HAP-1 (cell line): ENCODE results near the gene CARMIL3.

Experiments used
- DNase-seq, 2 experiments: peaks; one replicate each; pipeline ENCODE4 v3.0.0-alpha.2; 2016 to 2020; ENCODE audit warnings: low spot score in 2 of 2
- H3K27me3 ChIP-seq: fragments of 250-450 bp; sonication (Bioruptor Pico); 2 replicates; pipeline ENCODE4 v1.5.1; 2020; ENCODE audit warnings: low read depth, mild to moderate bottlenecking, moderate library complexity
- H3K36me3 ChIP-seq: fragments of 250-450 bp; sonication (Bioruptor Pico); replicated peaks from 2 replicates; pipeline ENCODE4 v1.5.1; 2020; ENCODE audit warnings: mild to moderate bottlenecking
- H3K4me1 ChIP-seq: fragments of 250-450 bp; sonication (Bioruptor Pico); 2 replicates; pipeline ENCODE4 v1.5.1; 2020; ENCODE audit warnings: mild to moderate bottlenecking
- H3K4me3 ChIP-seq: fragments of 250-450 bp; sonication (Bioruptor Pico); 2 replicates; pipeline ENCODE4 v1.5.1; 2020; ENCODE audit warnings: mild to moderate bottlenecking, moderate library complexity
- H3K9me3 ChIP-seq: fragments of 250-450 bp; sonication (Bioruptor Pico); 2 replicates; pipeline ENCODE4 v1.5.1; 2020; ENCODE audit warnings: mild to moderate bottlenecking, moderate library complexity
- in situ Hi-C: fragments of 300-500 bp; cut with MboI; formaldehyde crosslinking; loops from 3 replicates; pipeline ENCODE4 v1.14.3; 2020; ENCODE audit warnings: low sequenced_read_pairs, inconsistent platforms, mixed read lengths

Gene CARMIL3

GRCh38 chr14:24053548-24054323, 1.9 kb downstream of the CARMIL3 start:
- Histone ChIP-seq H3K4me3 (no peak overlapping the region), H3K4me1 (no peaks in the 10 kb centered on the region; the same call in 1 of the 2 replicates), H3K9me3 (no peaks in the 10 kb centered on the region), H3K27me3 (no peaks in the 10 kb centered on the region), H3K36me3 (no peaks in the 10 kb centered on the region)
- no peak for DNase-seq
- in situ Hi-C loops = no loop called here

- Histone ChIP-seq H3K4me1 (no peaks in the 10 kb centered on the region; the same call in 1 of the 2 replicates), H3K27me3 (no peaks in the 10 kb centered on the region), H3K9me3 (no peaks in the 10 kb centered on the region), H3K4me3 (no peak overlapping the region), H3K36me3 (no peaks in the 10 kb centered on the region)
- in situ Hi-C loops = no loop called here
- DNase-seq = no peak
Measured at GRCh38 chr14:24054324-24054641, 2.5 kb downstream of the CARMIL3 start.

- H3K27me3 ChIP-seq = no peaks in the 10 kb centered on the region
- no peaks in the 10 kb centered on the region for H3K9me3 ChIP-seq
- no peak overlapping the region for H3K4me3 ChIP-seq
- no peaks in the 10 kb centered on the region for H3K36me3 ChIP-seq
- H3K4me1 ChIP-seq = no peaks in the 10 kb centered on the region; the same call in 1 of the 2 replicates
- no peak for DNase-seq
- in situ Hi-C loops = no loop called here
Measured at GRCh38 chr14:24054646-24055045, 2.8 kb downstream of the CARMIL3 start.

- Histone ChIP-seq H3K4me1 (no peaks in the 10 kb centered on the region; the same call in 1 of the 2 replicates), H3K4me3 (no peak overlapping the region), H3K27me3 (no peaks in the 10 kb centered on the region), H3K36me3 (no peaks in the 10 kb centered on the region), H3K9me3 (no peaks in the 10 kb centered on the region)
- in situ Hi-C loops = no loop called here
- no peak for DNase-seq
Measured at GRCh38 chr14:24055971-24056799, 4.4 kb downstream of the CARMIL3 start.

DNA sequence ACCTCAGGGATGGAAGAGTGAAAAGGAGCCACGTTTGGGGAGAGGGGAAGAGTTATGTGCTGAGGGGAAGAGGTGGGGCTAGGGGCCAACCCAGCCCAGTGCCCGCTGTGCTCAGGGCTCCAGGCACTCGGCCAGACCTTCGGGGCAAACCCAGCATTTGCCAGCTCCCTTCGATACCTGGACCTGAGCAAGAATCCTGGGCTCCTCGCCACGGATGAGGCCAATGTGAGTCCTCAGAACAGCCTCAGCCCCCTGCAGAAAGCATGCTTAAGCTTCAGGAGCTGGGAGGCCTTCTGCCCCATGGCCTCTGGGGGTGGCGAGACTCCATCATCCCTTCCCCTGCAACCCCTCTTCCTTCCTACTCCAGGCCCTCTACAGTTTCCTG, 5.0 kb downstream of the CARMIL3 start:
- no peak overlapping the region for H3K4me3 ChIP-seq
- in situ Hi-C loops = no loop called here

GRCh38 chr14:24057271-24057670, 5.5 kb downstream of the CARMIL3 start:
- no peak for DNase-seq
- H3K36me3 ChIP-seq = no peaks in the 10 kb centered on the region
- no peak overlapping the region for H3K4me3 ChIP-seq
- no peaks in the 10 kb centered on the region for H3K9me3 ChIP-seq
- in situ Hi-C loops = no loop called here
- no peaks in the 10 kb centered on the region for H3K4me1 ChIP-seq
- no peaks in the 10 kb centered on the region for H3K27me3 ChIP-seq

More for the DNA sequence above, 5.0 kb downstream of the CARMIL3 start:
- Histone ChIP-seq H3K4me1 (no peaks in the 10 kb centered on the region), H3K27me3 (no peaks in the 10 kb centered on the region), H3K9me3 (no peaks in the 10 kb centered on the region), H3K36me3 (no peaks in the 10 kb centered on the region)
- no peak for DNase-seq

- Histone ChIP-seq H3K9me3 (no peaks in the 10 kb centered on the region), H3K4me3 (no peak overlapping the region), H3K27me3 (no peaks in the 10 kb centered on the region), H3K36me3 (no peaks in the 10 kb centered on the region), H3K4me1 (no peaks in the 10 kb centered on the region)
- DNase-seq = no peak
- in situ Hi-C loops = no loop called here
Measured at GRCh38 chr14:24057867-24058259, 6.1 kb downstream of the CARMIL3 start.

DNA sequence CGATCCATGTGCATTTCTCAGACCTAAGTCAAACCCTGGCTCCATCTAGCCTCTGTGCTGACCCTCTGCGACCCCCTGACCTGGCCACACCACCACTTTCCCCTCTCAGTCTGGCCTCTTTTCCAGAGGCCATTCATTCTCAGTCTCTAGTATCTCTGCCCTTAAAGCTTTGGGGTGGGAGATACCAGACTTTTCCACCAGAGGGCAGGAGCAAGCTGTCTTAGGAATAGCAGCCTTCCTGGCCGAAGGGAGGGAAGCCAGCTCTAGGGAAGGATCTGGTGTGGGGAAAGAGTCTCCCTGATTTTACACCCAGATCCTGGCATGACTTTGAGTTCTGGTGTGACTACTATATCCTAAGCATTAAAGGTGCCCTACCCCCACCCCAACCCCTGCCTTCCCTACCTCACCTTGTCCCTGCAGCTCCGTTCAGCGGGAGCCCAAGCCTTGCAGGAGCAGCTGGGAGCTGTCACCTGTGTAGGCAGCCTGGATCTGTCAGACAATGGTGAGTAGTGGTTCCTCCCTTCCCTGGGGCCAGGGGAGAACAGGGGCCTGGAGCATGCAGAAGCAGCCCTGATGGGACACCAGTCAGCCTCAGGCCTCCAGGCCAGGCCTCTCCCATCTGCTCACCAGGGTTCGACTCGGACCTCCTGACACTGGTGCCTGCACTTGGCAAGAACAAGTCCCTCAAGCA, 6.6 kb downstream of the CARMIL3 start:
- DNase-seq = peak; percentile 13 to 40
- in situ Hi-C loops = no loop called here
- H3K4me3 ChIP-seq = no peak overlapping the region
- no peaks in the 10 kb centered on the region for H3K27me3 ChIP-seq
- H3K4me1 ChIP-seq = no peaks in the 10 kb centered on the region
- no peaks in the 10 kb centered on the region for H3K36me3 ChIP-seq
- H3K9me3 ChIP-seq = no peaks in the 10 kb centered on the region

- Histone ChIP-seq H3K4me3 (no peak overlapping the region), H3K36me3 (no peaks in the 10 kb centered on the region), H3K4me1 (no peaks in the 10 kb centered on the region), H3K27me3 (no peaks in the 10 kb centered on the region), H3K9me3 (no peaks in the 10 kb centered on the region)
- no peak for DNase-seq
- in situ Hi-C loops = no loop called here
Measured at GRCh38 chr14:24058951-24059475, 7.2 kb downstream of the CARMIL3 start.

GRCh38 chr14:24059841-24060388, 8.1 kb downstream of the CARMIL3 start:
- Histone ChIP-seq H3K9me3 (no peaks in the 10 kb centered on the region), H3K4me1 (no peaks in the 10 kb centered on the region), H3K4me3 (no peak overlapping the region), H3K27me3 (no peaks in the 10 kb centered on the region), H3K36me3 (no peaks in the 10 kb centered on the region)
- in situ Hi-C loops = no loop called here
- DNase-seq = no peak

GRCh38 chr14:24060443-24060842, 8.6 kb downstream of the CARMIL3 start:
- Histone ChIP-seq H3K4me3 (no peak overlapping the region), H3K9me3 (no peaks in the 10 kb centered on the region), H3K27me3 (no peaks in the 10 kb centered on the region), H3K36me3 (no peaks in the 10 kb centered on the region), H3K4me1 (no peaks in the 10 kb centered on the region)
- DNase-seq = peak in 1 of 2 experiments; percentile 2
- in situ Hi-C loops = no loop called here

GRCh38 chr14:24060984-24061913, 9.4 kb downstream of the CARMIL3 start:
- DNase-seq = no peak
- H3K36me3 ChIP-seq = no peaks in the 10 kb centered on the region
- in situ Hi-C loops = no loop called here
- H3K9me3 ChIP-seq = no peaks in the 10 kb centered on the region
- no peak overlapping the region for H3K4me3 ChIP-seq
- peaks cover 3% of the 10 kb centered on the region; the same call in 1 of the 2 replicates for H3K27me3 ChIP-seq
- H3K4me1 ChIP-seq = no peaks in the 10 kb centered on the region
